HFF-Myc (cell line): ENCODE measurements around the gene KRTAP15-1.

Experiments used
- DNase-seq: peaks from one replicate; pipeline ENCODE4 v3.0.0-alpha.2; 2011; ENCODE audit warnings: low read depth; ENCODE audit errors: extremely low read depth
- H3K4me3 ChIP-seq: replicated peaks from 2 replicates; pipeline ENCODE4 v1.5.1; 2011; ENCODE audit warnings: low read depth, mild to moderate bottlenecking, control low read depth, low read length
- CTCF ChIP-seq: IDR thresholded peaks from 2 replicates; pipeline ENCODE4 v1.5.1; 2012; ENCODE audit warnings: mild to moderate bottlenecking, low read depth, low read length, control low read depth; ENCODE audit errors: missing control alignments

Gene KRTAP15-1

GRCh38 chr21:30480145-30480544 lies 40.1 kb downstream of the KRTAP15-1 start, which contains the start of gene KRTAP19-1:
Gene KRTAP19-1, minus strand, starts transcription at chr21:30480367. Its CDS starts 50 bp downstream, at chr21:30480317.
- DNase-seq = no peak
- H3K4me3 ChIP-seq = no peak within 1 kb of the TSS
- no peak for TF ChIP-seq CTCF

- DNase-seq = no peak
- no peak overlapping the region for H3K4me3 ChIP-seq
- no peak for TF ChIP-seq CTCF
Measured at GRCh38 chr21:30482130-30482529, 42.1 kb downstream of the KRTAP15-1 start.

- TF ChIP-seq CTCF = no peak
- no peak for DNase-seq
Measured at GRCh38 chr21:30486180-30486579, 46.1 kb downstream of the KRTAP15-1 start.

GRCh38 chr21:30487336-30487735 lies 47.3 kb downstream of the KRTAP15-1 start, which contains the start of gene KRTAP19-2:
Gene KRTAP19-2, minus strand, starts transcription at chr21:30487436. Its CDS starts 88 bp downstream, at chr21:30487348.
- no peak within 1 kb of the TSS for H3K4me3 ChIP-seq
- TF ChIP-seq CTCF = no peak
- no peak for DNase-seq

More at GRCh38 chr21:30486180-30486579, 46.1 kb downstream of the KRTAP15-1 start:
- H3K4me3 ChIP-seq = no peak overlapping the region
